Osteoblast (primary cell): ENCODE measurements around the gene NYNRIN. TPM values are rescaled to one million over a fixed set of nuclear protein-coding genes. Genes with fewer than 3 reads are reported as not detected.

Source experiments
- DNase-seq: peaks from one replicate; pipeline ENCODE4 v3.0.0; 2011; ENCODE audit warnings: low spot score, mixed read lengths; ENCODE audit not compliant: insufficient read length; ENCODE audit errors: missing footprints
- H2AFZ ChIP-seq: 2 replicates; pipeline ENCODE4 v1.6.0; 2011; ENCODE audit warnings: mild to moderate bottlenecking, low read length
- H3K27ac ChIP-seq: 2 replicates; pipeline ENCODE4 v1.5.1; 2011; ENCODE audit warnings: mild to moderate bottlenecking, low read depth, low read length, moderate library complexity
- H3K27me3 ChIP-seq: 2 replicates; pipeline ENCODE4 v1.6.0; 2012; ENCODE audit warnings: mild to moderate bottlenecking, control low read depth, inconsistent platforms, low read length, moderate library complexity; ENCODE audit not compliant: insufficient read depth
- H3K36me3 ChIP-seq: 2 replicates; pipeline ENCODE4 v1.5.1; 2011; ENCODE audit warnings: mild to moderate bottlenecking, low read length, control low read depth, moderate library complexity; ENCODE audit not compliant: insufficient read depth
- H3K4me1 ChIP-seq: 2 replicates; pipeline ENCODE4 v1.5.1; 2011; ENCODE audit warnings: mild to moderate bottlenecking, low read length, control low read depth, moderate library complexity; ENCODE audit not compliant: insufficient read depth
- H3K4me2 ChIP-seq: 2 replicates; pipeline ENCODE4 v1.6.0; 2011; ENCODE audit warnings: mild to moderate bottlenecking, low read length; ENCODE audit not compliant: insufficient read depth
- H3K4me3 ChIP-seq: fragments of 200-600 bp; sonication (generic); 3 replicates; pipeline ENCODE4 v1.5.1; 2012; ENCODE audit warnings: mild to moderate bottlenecking, low read length, inconsistent platforms; ENCODE audit not compliant: insufficient read depth
- H3K79me2 ChIP-seq: 2 replicates; pipeline ENCODE4 v1.6.0; 2012; ENCODE audit warnings: mild to moderate bottlenecking, low read length, control low read depth, inconsistent platforms; ENCODE audit not compliant: insufficient read depth
- H3K9me3 ChIP-seq: 2 replicates; pipeline ENCODE4 v1.5.1; 2011; ENCODE audit warnings: low read depth, low read length, control low read depth
- H4K20me1 ChIP-seq: 2 replicates; pipeline ENCODE4 v1.6.0; 2012; ENCODE audit warnings: mild to moderate bottlenecking, low read length, control low read depth; ENCODE audit not compliant: insufficient read depth
- CTCF ChIP-seq: IDR thresholded peaks from 2 replicates; pipeline ENCODE4 v1.5.1; 2011; ENCODE audit warnings: mild to moderate bottlenecking, low read depth, low read length, moderate library complexity; ENCODE audit errors: extremely low read depth
- total RNA-seq: library from RNA; depleted of rRNA; stranded (reverse); fragments of >200 nt; gene quantifications from 2 replicates; pipeline ENCODE4 v1.2.3, GENCODE V29; 2012

NYNRIN gene
- total RNA-seq, 1 donor = 7.2 TPM

GRCh38 chr14:24426912-24427536 is 28.2 kb downstream of the NYNRIN start:
- Histone ChIP-seq H3K9me3 (no peaks in the 10 kb centered on the region), H3K4me2 (no peak overlapping the region), H3K27ac (no peak overlapping the region), H4K20me1 (peaks cover 9% of the 10 kb centered on the region), H3K27me3 (no peaks in the 10 kb centered on the region), H3K79me2 (peaks cover 19% of the 10 kb centered on the region), H3K4me1 (peaks cover 32% of the 10 kb centered on the region), H3K36me3 (peaks cover under 1% of the 10 kb centered on the region), H3K4me3 (no peak overlapping the region), H2AFZ (no peak overlapping the region)
- no peak for DNase-seq
- no peak for TF ChIP-seq CTCF

GRCh38 chr14:24427537-24428508 is 29.0 kb downstream of the NYNRIN start:
- TF ChIP-seq CTCF = no peak
- Histone ChIP-seq H3K4me3 (no peak overlapping the region), H4K20me1 (peaks cover 17% of the 10 kb centered on the region), H3K27me3 (no peaks in the 10 kb centered on the region), H3K4me1 (peaks cover 40% of the 10 kb centered on the region), H3K4me2 (no peak overlapping the region), H3K27ac (no peak overlapping the region), H3K9me3 (no peaks in the 10 kb centered on the region), H2AFZ (no peak overlapping the region), H3K79me2 (peaks cover 27% of the 10 kb centered on the region), H3K36me3 (peaks cover 9% of the 10 kb centered on the region)
- DNase-seq = no peak

- no peak for DNase-seq
- peaks cover 33% of the 10 kb centered on the region for H3K79me2 ChIP-seq
- H2AFZ ChIP-seq = no peak overlapping the region
- peaks cover 18% of the 10 kb centered on the region for H3K36me3 ChIP-seq
- H4K20me1 ChIP-seq = peaks cover 21% of the 10 kb centered on the region
- TF ChIP-seq CTCF = no peak
- H3K4me1 ChIP-seq = peaks cover 45% of the 10 kb centered on the region
- H3K27me3 ChIP-seq = no peaks in the 10 kb centered on the region
- peak overlapping the region; percentile 95 for H3K27ac ChIP-seq
- no peaks in the 10 kb centered on the region for H3K9me3 ChIP-seq
- H3K4me2 ChIP-seq = peak overlapping the region; percentile 74
- H3K4me3 ChIP-seq = peak overlapping the region; percentile 87
These were observed 30.0 kb downstream of the NYNRIN start for GRCh38 chr14:24428628-24429394.
